Measurements from ENCODE around the gene CCDC85B. TPM values are rescaled to one million over a fixed set of nuclear protein-coding genes. Genes with fewer than 3 reads are reported as not detected.

CCDC85B gene
- total and polyA plus RNA-seq, 2 of the 13 experiments (the other 11 are each of a cell fraction or from before 2014, with no cell fraction given): 8.2 to 19.5 TPM

DNA sequence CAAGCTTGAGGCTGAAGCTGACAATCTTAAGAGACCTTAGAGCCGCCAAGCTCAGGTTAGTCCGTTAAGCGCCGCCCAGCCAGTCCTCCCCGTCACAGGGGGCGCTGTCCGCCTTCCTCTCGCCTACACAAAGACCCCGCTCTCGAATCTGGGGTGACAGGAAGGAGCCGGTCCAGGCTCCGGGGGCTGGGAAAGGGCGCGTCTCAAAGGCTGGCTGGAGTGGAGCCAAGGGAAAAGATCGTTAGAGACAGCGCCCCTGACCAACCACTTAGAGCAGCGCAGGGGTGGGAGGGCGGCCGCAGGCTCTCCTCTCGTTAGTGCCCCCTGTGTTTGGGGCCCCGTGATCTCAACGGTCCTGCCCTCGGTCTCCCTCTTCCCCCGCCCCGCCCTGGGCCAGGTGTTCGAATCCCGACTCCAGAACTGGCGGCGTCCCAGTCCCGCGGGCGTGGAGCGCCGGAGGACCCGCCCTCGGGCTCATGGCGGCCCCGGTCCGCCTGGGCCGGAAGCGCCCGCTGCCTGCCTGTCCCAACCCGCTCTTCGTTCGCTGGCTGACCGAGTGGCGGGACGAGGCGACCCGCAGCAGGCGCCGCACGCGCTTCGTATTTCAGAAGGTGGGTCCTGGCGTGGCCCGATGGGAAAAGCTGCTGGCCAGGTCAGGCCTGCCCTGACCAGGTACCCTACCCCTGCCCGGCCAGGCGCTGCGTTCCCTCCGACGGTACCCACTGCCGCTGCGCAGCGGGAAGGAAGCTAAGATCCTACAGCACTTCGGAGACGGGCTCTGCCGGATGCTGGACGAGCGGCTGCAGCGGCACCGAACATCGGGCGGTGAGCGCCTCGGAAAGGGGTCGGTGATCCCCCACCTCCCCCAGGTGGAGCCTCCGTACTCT lies 30.0 kb upstream of the CCDC85B start, which contains the start of gene MUS81 (continued):
- no peak for TF ChIP-seq ZNF7 (CRISPR knock-in tag; IDR thresholded peaks at IDR 0.05)
- TF ChIP-seq IRF2 (CRISPR knock-in tag; IDR thresholded peaks at IDR 0.05): peak; percentile 77; the same call in 1 of the 2 replicates
- TF ChIP-seq, protein P1, sequence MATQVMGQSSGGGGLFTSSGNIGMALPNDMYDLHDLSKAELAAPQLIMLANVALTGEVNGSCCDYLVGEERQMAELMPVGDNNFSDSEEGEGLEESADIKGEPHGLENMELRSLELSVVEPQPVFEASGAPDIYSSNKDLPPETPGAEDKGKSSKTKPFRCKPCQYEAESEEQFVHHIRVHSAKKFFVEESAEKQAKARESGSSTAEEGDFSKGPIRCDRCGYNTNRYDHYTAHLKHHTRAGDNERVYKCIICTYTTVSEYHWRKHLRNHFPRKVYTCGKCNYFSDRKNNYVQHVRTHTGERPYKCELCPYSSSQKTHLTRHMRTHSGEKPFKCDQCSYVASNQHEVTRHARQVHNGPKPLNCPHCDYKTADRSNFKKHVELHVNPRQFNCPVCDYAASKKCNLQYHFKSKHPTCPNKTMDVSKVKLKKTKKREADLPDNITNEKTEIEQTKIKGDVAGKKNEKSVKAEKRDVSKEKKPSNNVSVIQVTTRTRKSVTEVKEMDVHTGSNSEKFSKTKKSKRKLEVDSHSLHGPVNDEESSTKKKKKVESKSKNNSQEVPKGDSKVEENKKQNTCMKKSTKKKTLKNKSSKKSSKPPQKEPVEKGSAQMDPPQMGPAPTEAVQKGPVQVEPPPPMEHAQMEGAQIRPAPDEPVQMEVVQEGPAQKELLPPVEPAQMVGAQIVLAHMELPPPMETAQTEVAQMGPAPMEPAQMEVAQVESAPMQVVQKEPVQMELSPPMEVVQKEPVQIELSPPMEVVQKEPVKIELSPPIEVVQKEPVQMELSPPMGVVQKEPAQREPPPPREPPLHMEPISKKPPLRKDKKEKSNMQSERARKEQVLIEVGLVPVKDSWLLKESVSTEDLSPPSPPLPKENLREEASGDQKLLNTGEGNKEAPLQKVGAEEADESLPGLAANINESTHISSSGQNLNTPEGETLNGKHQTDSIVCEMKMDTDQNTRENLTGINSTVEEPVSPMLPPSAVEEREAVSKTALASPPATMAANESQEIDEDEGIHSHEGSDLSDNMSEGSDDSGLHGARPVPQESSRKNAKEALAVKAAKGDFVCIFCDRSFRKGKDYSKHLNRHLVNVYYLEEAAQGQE (IDR thresholded peaks at IDR 0.05; ENCODE audit: borderline replicate concordance in 1 of 2, low read depth in 1 of 2, low read length in 2 of 2): no peak
- peak; percentile 34; the same call in 1 of the 2 replicates for TF ChIP-seq SP5 (CRISPR knock-in tag; IDR thresholded peaks at IDR 0.05; ENCODE audit: borderline replicate concordance, low read depth)
- TF ChIP-seq ZNF775 (CRISPR knock-in tag; IDR thresholded peaks at IDR 0.05; ENCODE audit: borderline replicate concordance): no peak; the same call in 1 of the 2 replicates
- TF ChIP-seq ZNF343 (CRISPR knock-in tag; IDR thresholded peaks at IDR 0.05): peak; percentile 66; the same call in 1 of the 2 replicates
- TF ChIP-seq TCF12 (IDR thresholded peaks at IDR 0.05): no peak
- peak; percentile 79 for TF ChIP-seq TCF12 (CRISPR knock-in tag; IDR thresholded peaks at IDR 0.05)
- TF ChIP-seq TCF7 (IDR thresholded peaks at IDR 0.05; ENCODE audit: low read depth): no peak
- TF ChIP-seq SNAI1 (CRISPR knock-in tag; IDR thresholded peaks at IDR 0.05; ENCODE audit: borderline replicate concordance): peak; percentile 92
- no peak for TF ChIP-seq HHEX (CRISPR knock-in tag; IDR thresholded peaks at IDR 0.05)
- TF ChIP-seq NPAS2 (CRISPR knock-in tag; IDR thresholded peaks at IDR 0.05; ENCODE audit: borderline replicate concordance): no peak
- TF ChIP-seq AGO1 (IDR thresholded peaks at IDR 0.05; ENCODE audit: low read depth, low read length, poor library complexity, severe bottlenecking): no peak
- TF ChIP-seq TP53 (CRISPR knock-in tag; conservative IDR thresholded peaks at IDR 0.05): 0 out of 2 replicates have a peak, but pooled peaks have one; percentile 27
- peak; percentile 80 for TF ChIP-seq ZFY (CRISPR knock-in tag; IDR thresholded peaks at IDR 0.05)
- TF ChIP-seq ZMAT3 (CRISPR knock-in tag; conservative IDR thresholded peaks at IDR 0.05): no peak
- TF ChIP-seq CHCHD3 (CRISPR knock-in tag; IDR thresholded peaks at IDR 0.05): peak; percentile 22; the same call in 1 of the 2 replicates
- TF ChIP-seq, protein P2, sequence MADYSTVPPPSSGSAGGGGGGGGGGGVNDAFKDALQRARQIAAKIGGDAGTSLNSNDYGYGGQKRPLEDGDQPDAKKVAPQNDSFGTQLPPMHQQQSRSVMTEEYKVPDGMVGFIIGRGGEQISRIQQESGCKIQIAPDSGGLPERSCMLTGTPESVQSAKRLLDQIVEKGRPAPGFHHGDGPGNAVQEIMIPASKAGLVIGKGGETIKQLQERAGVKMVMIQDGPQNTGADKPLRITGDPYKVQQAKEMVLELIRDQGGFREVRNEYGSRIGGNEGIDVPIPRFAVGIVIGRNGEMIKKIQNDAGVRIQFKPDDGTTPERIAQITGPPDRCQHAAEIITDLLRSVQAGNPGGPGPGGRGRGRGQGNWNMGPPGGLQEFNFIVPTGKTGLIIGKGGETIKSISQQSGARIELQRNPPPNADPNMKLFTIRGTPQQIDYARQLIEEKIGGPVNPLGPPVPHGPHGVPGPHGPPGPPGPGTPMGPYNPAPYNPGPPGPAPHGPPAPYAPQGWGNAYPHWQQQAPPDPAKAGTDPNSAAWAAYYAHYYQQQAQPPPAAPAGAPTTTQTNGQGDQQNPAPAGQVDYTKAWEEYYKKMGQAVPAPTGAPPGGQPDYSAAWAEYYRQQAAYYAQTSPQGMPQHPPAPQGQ (CRISPR knock-in tag; IDR thresholded peaks at IDR 0.05; ENCODE audit: borderline replicate concordance): no peak
- TF ChIP-seq, protein P3, sequence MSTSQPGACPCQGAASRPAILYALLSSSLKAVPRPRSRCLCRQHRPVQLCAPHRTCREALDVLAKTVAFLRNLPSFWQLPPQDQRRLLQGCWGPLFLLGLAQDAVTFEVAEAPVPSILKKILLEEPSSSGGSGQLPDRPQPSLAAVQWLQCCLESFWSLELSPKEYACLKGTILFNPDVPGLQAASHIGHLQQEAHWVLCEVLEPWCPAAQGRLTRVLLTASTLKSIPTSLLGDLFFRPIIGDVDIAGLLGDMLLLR (CRISPR knock-in tag; IDR thresholded peaks at IDR 0.05): peak; percentile 81
- no peak; the same call in 1 of the 2 replicates for TF ChIP-seq STAG1 (CRISPR knock-in tag; IDR thresholded peaks at IDR 0.05)
- TF ChIP-seq ETV5 (CRISPR knock-in tag; IDR thresholded peaks at IDR 0.05; ENCODE audit: borderline replicate concordance): peak; percentile 75
- no peak for TF ChIP-seq STAT5B (CRISPR knock-in tag; IDR thresholded peaks at IDR 0.05)

All from HepG2 (cell line).